Stimulated activated CD8-positive, alpha-beta memory T cell treated with anti-CD3 and anti-CD28 coated beads, Interleukin-15, amount 100 ng/mL, for 24 hours (primary cell): ENCODE results near the gene DSCAML1.

ENCODE experiments used
- DNase-seq: peaks from one replicate; pipeline ENCODE4 v3.0.0-alpha.2; 2020; ENCODE audit warnings: low read depth

The DSCAML1 gene

DNA sequence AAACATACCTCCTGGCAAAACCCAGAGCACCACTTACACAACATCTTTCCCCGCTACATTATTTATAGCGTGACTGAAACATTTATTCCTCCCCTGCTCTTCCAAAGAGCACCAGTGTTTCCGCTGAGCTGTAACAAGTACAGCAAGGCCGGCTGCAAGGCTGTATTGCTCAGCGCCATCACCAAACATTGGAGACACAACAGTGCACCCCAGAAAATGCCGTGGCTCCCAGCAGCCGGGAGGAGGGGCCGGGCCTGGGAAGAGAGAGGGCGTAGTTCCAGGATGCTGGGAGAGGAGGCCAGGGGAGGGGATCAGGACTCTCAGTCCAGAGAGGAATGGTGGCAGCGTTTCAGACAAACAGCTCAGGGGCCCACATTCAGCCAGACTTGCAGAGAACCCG lies 133.2 kb downstream of the DSCAML1 start:
- DNase-seq = no peak

DNA sequence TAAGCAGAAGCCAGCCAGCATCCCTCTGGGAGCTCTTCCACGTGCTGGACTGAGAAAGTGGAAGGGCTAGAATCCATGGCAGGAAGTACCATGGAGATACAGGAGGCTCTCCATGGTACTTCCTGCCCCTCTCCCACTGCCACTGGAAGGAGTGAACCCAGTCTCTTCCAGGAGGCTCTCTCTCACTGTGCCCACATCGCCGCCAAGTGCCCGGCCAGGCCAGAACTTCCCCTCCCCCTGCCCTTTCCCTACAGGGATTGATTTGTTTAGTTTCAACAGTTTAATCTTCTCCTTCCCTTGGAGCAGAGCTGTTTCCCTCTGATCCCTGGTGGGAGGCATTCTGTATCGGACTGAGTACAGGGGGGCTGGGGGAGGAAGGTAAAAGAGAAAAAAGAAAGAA lies 133.6 kb downstream of the DSCAML1 start:
- no peak for DNase-seq

DNA sequence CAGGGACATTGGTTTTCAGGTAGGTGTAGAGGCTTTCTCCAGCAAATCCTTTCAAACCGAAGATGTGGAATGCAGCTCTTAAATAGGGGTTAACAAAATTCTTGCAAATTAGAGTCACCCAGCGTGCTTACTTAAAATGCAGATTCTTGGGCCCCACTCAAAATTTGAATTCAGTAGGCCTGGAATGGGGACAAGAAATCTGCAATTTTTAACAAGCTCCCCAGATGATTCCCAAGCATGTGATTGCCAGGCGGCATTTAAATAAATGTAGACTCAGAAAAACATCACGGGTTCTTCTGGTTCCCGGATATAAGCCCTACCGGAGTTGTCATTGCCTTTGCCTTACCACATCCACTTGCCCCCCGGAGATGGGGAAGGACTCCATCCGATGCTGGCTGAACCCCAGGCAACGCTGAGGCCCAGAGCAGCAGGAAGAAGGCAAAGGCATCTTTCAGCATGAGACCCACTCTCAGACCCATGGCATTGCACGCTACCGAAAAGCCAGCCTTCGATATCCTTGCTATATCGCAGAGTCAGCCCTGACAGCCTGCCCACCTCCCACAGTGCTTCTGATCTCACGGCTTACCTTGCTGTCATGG lies 134.2 kb downstream of the DSCAML1 start:
- DNase-seq = no peak

DNA sequence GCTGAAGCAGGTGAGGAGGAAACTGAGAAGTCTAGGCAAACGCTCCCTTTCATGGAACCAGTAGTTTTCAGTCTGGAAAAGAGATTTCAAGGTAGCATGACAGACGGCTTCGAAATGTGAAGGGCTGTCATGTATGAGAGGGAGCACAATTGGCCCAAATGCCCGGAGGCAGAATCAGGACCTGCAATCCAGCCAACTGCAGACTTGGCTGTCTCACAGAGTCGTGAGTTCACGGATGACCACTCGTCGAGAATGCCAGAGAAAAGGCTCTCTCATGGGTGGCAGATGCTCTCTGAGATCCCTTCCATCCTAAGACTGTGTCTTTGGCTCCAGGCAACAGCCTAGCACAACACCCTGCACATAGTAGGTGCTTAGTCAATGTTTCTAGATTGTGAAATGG lies 134.8 kb downstream of the DSCAML1 start:
- DNase-seq = no peak

DNA sequence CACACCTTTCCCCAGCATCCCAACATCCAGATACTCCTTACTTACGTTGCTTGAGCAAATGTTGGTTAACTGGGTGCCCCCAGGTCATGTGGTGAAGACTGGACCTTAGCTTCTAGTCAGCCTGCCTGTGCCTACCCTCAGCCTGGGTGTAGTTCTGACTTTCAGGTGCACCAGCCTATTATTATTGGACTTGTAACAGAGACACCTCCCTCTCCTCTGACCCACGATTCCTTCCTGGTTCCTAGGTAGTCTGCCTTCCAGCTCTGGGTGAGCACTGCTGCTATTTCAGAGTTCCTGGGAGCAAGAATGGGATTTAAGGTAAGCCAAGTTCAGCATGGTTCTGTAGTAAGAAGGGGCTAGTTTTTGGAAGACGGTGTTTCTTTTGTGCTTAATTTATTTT lies 138.2 kb downstream of the DSCAML1 start:
- no peak for DNase-seq

DNA sequence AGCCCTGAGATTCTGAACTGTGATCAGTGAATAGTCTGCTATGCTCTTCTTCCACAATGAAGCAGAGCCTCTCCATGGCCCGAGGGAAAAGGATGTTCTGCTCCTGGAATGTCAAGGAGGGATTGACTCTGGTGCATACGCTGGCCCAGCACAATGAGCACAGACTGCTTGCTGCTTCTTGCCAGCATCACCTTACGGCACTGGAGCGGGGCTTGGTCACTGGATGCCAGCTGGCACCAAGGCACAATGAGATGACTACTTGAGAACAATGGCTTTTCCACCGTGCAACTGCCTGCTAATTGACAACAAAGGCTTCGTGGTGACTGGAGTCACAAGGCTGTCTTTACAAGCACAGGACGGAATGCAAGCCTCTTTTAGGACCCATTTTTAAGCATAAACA lies 139.2 kb downstream of the DSCAML1 start:
- DNase-seq = no peak

DNA sequence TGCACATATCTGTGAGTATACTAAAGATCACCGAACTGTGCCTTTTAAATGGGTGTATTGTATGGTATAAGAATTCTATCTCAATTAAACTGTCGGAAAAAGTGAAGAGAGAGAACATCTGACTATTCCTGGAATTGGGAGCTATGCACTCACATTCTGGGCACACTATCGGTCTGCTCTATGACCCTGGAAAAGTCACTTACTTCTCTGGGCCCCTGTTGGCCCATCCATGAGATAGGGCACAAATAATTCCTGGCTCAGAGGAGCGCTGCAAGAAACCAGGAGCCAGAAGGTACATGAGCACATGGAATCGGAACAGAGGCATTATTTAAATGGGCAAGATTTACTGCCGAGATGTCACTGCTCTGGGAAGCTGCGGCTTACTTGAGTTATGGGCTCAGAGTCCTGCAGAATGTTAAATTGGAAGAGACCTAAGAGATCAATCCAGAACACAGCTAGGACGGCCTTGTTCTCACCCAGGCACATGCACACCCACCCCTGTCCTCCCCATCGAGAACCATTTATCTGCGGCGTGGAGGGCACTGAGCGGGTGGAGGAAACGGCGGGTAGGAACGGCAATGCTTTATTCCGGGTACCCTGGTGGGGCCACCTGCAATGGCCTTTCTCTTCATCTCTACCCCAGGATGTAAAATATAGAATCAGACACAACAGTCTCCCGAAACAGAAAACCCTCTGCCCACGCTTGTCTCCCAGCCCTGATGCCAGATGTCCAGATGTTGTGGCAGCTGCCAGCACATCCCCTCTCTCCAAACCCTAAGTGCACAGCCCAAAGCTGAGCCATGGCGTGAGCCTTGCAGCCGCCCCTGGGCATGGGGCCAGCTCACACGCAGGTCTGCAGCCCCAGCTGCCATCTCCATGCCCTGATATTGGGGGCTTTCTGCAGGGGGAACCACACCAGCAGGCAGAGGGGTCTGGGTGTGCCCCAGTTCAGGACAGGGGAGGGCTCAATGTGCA lies 142.4 kb downstream of the DSCAML1 start:
- DNase-seq = no peak

DNA sequence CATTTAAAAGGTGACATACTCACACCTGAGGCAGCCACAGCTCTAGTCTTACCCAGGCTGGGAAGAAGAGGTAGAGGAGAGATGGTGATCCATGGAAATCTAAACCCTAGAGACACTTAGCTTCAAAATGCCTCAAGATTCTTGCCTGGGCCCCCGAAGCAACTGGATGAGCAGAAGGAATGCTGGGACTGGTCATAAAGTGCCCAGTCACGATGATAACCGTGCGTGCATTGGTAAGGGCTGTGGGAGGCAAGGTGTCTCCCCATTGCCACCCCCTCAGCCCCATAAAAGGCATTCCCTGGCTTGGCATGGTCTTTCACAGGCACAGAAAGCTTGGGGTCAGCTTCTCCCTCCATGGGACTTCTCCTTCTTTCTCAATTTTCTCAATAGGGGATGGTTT lies 144.5 kb downstream of the DSCAML1 start:
- DNase-seq = no peak

DNA sequence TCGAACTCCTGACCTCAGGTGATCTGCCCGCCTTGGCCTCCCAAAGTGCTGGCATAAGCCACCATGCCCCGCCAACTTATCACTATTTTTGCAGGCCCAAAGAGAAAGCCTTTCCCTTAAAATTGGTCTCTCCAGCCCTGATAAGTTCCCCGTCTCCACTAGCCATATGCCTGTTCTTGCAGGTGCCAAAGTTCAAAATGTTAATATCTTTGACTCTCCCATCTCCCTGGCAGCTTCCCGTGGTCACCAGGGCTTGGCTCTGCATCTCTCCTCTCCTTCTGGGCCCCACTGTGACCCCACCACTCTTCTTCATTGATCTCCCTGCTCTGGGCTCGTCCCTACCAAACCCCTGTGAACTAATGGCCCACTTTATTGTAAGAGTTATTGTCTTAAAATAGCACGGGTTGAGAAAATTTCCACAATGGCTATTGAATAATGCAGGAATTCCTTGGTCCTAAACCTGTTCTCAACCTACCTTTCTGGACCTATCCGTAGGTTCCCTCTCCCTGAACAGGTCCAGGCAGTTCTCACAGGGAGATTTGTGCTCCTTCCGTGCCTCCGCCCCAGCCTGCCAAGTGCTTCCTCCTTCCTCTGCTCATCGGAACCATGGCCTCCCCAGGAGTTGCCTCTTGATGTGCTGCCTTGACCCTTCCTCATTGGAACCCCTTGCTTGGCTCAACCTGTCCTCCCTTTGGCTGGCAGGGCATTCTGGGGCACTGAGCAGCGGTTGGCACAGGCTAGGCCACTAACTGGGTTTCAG lies 147.5 kb downstream of the DSCAML1 start:
- no peak for DNase-seq

DNA sequence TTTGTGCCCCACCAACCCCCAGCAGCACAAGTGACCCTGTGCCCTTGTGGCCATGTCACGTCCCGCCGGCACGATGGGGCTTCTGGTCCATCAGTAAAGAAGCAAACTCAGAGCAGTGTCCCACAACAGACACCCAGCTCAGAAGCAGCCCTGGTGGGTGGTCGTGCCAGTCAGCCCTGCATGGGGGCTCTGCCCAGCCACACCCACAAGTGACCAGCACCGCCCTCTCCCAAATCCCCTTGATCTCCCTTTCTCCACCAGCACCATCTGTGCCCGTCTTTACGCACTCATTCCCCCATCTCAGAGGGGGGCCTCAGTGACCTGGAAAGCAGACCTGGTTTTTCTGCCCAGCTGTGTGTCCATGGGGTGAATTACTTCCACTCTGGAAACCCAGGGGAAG lies 149.1 kb downstream of the DSCAML1 start:
- DNase-seq = no peak

DNA sequence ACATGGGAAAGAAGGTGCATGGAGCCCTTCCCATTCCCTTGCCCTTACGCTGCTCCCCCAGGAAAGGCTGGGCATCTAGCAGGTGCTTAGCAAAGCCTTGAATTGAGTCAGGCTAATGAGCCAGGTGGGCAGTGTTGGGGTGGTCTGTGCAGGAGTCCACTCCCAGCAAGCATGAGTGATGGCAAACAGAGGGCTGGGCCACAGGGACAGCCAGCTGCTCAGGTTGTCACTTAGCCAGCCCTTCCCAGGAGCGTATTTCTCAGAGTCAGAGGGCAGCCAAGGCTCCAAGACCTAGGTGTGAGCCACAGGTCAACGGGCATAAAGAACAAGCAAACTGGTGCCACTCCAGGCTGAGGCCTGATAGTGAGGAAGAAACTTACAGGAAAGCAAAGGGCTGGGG lies 149.8 kb downstream of the DSCAML1 start:
- no peak for DNase-seq

DNA sequence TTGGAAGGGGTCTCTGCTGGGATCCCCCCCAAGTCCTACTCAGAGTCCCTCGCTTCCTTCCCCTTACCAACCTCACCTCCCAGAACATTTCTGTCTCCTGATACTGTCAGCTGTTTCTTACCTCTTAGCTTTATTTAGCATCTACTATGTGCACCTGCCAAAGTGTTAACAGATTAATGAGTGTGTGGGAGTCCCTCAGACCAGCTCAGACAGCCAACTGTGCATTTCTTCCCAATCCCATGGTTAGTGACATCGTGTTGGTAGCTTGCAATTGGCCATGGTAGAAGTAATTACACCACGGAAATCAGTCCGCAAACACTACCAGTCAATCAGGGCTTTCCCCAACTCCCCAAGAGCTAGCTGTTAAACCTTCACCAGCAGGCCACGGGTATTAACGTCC lies 150.6 kb downstream of the DSCAML1 start:
- DNase-seq = no peak

DNA sequence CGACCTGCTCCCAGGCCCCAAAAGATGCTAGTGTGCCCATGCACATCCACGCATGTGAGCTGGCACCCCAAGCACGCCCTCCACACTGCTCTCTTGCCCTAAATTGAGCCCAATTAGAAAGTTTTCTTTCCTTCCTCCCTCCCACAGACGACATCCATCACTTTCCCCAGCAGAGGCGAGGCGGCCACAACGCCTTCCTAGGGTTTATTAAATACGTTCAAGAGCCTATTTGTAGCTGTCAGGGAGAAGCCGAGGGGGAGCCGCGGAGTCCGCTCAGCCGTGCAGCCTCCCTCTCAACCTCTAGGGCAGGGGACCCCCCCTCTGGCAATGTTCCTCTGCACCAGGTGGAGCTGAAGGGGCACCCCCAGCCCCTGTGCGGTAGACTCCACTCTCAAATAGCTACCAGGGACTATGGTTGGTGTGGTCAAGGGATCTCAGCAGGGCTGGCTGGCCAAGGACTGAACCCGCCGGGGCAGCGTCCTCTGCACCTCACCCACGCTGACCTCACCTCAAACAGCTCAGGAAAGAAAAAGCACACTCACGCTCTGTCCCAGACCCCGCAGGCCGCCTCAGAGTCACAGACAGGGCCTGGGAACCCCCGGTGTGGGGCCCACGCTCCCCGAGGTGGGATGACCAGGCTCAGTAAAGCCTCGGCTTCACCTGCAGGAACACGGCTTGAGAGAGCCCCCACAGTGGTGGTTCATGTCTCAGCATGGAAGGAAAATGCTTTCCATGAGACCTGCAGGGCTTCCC lies 152.4 kb downstream of the DSCAML1 start:
- DNase-seq = no peak

DNA sequence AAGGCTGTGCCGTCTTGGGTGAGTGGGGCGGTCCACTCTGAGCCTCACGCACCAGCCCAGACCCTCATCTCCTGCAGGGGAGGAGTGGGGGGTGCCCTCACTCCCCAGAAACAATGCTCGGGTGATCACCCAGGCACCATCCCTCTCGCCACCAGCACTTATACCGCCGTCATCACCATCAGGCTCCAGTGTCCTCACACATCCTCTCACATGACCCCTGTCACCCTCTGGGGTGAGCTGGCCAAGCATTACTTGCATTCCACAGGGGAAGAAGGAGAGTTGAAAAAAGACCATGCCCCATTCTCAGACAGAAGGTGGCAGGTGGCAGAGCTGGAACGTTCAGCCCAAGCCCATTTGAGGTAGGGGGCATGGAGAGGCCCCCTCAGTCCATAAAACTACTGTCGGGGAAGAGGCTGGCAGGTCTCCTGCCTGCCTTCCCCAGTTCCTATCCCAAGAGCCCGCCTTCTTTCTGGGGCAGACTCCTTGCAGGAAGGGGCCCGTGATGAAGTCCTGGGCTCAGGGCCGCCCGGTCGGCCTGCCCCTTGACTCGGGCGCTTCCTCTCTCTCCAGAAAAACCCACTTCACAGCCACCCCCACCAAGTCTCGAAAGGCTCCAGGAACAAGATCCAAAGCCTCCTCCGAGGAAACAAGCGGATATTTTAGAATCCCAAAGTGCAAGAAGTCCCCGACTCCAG lies 153.3 kb downstream of the DSCAML1 start:
- DNase-seq = no peak

DNA sequence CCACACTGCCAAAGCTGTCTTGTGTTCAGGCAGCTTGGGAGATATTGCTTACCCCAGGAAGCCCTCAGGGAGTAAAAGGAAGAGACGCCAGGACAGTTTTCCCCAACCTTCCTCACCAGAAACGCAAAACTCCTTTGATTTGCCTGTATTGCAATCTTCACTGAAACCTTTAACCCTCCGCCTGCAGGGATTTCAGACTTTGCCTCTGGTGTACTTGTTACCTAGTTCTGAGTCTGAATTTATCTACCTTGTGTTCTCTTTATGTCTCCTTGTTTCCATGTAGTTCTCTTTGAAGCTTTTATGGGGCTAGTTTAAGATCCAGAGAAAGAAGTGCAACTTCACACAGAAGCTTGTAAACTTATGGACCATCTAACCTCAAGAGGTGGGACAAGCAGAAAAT lies 154.2 kb downstream of the DSCAML1 start:
- DNase-seq = no peak

DNA sequence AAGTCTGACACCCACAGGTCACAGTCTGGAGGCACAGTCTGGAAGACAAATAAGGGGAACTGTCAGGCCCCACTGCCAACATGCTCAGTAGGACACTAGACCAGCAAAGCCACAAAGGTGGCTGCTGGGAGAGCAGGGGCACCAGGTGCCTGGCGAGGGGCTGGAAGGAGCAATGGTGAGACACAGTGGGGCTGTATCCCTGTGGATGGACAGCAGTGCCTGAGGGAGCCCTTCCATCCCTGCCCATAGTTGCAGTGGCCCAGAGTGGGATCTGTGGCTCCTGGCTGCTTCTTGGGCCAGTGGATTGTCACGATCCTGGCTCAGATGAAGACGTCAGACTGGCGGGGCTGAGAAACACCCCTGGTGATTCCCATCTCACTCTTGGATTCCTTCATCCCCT lies 154.6 kb downstream of the DSCAML1 start:
- DNase-seq = no peak

DNA sequence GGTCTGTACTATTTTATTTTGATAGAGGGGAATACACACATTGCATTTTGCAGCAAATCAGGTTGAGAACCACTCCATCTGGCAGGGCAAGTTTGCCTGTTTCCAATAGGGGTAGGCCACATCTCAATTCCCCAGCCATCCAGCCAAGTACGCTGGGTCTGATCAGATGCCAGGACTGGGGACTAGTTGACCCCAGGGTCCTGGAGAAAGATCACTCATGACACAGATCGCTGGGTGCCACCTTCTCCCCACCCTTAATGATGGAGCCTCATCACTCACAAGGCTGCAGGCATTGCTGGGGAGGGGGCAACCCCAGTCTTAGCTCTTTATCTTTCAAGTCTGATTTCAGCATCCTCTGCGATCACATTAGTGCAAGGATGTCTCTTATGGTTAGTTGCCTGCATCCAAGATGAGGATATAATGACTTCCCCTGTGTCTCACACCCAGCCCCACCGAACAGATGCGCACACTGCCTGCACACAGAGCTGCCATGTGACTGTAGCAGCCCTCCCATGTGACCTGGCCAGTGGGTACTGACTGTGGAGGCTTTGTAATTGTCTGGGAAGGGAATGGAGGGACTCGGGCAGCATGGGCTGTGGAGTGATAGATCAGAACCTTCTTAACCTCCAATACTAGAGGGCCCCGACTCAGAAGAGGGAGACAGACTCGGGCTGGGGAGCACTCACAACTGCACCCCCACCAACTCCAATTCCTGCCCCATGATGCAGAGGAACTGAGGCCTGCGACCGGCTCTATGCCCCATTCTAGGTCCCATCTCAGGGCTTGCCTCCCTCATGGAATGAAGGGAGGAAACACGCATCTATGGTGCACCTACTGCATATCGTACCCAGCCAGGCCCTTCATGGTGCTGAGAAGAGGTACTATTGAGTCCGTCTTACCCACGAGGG lies 155.8 kb downstream of the DSCAML1 start:
- no peak for DNase-seq

DNA sequence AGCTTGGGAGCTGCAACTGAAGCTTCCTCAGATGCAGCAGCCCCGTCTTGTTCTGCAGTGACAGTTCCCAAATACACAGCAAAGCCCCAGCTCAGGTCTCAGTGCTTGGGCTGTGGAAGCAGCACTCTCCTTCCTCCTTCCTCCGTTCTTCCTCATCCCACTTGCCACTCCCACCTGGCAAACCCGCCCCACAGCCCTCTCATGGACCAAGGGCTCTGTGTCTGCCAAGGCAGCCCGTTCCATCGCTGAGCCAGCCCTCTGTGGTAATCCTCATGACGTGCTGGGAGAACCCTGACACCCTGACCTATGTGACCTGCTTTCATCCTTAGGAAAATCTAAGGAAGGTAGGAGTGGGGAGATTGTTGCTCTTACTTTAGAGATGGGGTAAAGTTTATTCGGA lies 157.0 kb downstream of the DSCAML1 start:
- no peak for DNase-seq

DNA sequence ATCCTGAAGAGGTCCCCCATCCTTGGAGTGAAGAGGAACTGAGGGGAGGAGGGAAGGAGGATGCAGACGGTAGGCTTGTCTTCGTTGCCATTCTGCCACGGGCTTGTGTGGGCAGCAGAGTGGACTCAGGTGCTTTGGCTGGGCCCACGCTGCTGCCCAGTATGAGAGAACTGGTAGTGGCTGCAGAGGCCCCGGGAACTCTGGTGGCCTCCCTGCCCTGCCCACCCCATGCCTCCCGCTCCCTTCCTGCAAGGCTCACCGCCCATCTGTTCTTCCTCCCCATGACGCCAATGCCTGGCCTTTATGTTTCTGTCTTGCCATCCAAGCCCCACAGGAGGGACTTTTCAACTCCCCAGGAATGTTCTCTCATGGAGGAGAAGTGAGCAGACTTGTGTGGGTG lies 157.4 kb downstream of the DSCAML1 start:
- no peak for DNase-seq

DNA sequence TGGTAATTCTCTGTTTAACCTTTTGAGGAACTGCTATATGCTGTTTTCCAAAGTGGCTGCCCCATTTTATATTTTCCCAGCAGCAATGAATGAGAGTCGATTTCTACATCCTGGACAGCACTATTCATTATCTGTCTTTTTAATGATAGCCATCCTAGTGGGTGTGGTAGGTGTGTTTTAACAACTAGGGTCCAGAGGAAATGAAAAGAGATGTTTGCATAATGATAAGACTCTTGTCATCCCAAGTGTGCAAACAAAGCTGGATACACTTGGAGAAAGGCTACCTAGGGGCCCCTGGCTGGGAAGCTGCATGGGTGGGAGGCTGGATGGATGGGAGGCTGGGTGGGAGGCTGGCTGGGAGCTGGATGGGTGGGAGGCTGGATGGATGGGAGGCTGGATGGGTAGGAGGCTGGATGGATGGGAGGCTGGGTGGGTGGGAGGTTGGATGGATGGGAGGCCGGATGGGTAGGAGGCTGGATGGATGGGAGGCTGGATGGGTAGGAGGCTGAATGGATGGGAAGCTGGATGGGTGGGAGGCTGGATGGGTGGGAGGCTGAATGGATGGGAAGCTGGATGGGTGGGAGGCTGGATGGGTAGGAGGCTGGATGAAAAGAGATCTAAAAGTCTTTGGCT lies 158.0 kb downstream of the DSCAML1 start:
- DNase-seq = no peak
